HG03439 (cell line): ENCODE results near the gene IRF1.

Source experiments
- ATAC-seq: cut with Tn5 transposase; IDR thresholded peaks from one replicate; pipeline ENCODE4 v1.9.1; 2021; ENCODE audit warnings: mild to moderate bottlenecking, moderate library complexity; ENCODE audit not compliant: unreplicated experiment

IRF1 gene

GRCh38 chr5:132463811-132464155, 26.8 kb downstream of the IRF1 start:
- ATAC-seq = no peak

- ATAC-seq = no peak
These were observed 27.5 kb downstream of the IRF1 start for GRCh38 chr5:132462856-132463745.

GRCh38 chr5:132462333-132462732, 28.2 kb downstream of the IRF1 start:
- ATAC-seq = no peak

GRCh38 chr5:132461569-132462070, 29.0 kb downstream of the IRF1 start:
- no peak for ATAC-seq

GRCh38 chr5:132460846-132461568, 29.6 kb downstream of the IRF1 start:
- ATAC-seq = no peak

- no peak for ATAC-seq
These were observed 30.4 kb downstream of the IRF1 start for GRCh38 chr5:132459983-132460838.

GRCh38 chr5:132459031-132459982, 31.3 kb downstream of the IRF1 start:
- no peak for ATAC-seq

GRCh38 chr5:132458651-132459030, 31.9 kb downstream of the IRF1 start:
- ATAC-seq = peak; percentile 49

- ATAC-seq = no peak
These were observed 32.4 kb downstream of the IRF1 start for GRCh38 chr5:132458226-132458560.

- no peak for ATAC-seq
These were observed 33.0 kb downstream of the IRF1 start for GRCh38 chr5:132457371-132458225.

- ATAC-seq = peak; percentile 4
These were observed 33.6 kb downstream of the IRF1 start for GRCh38 chr5:132456987-132457361.

- peak; percentile 57 for ATAC-seq
These were observed 34.1 kb downstream of the IRF1 start for GRCh38 chr5:132456296-132456986.

- ATAC-seq = no peak
These were observed 34.9 kb downstream of the IRF1 start for GRCh38 chr5:132455614-132456115.

- ATAC-seq = no peak
These were observed 36.2 kb downstream of the IRF1 start for GRCh38 chr5:132454361-132454760.

- no peak for ATAC-seq
These were observed 39.2 kb downstream of the IRF1 start for GRCh38 chr5:132451387-132451786.

- ATAC-seq = no peak
These were observed 41.5 kb downstream of the IRF1 start for GRCh38 chr5:132449060-132449459.

GRCh38 chr5:132447196-132447595, 43.4 kb downstream of the IRF1 start:
- no peak for ATAC-seq

GRCh38 chr5:132446621-132447020, 44.0 kb downstream of the IRF1 start:
- ATAC-seq = no peak
